HG02571 (cell line): ENCODE data around the gene BTNL9.
"Not testable (repeated sequence)": the region's sequence is repeated elsewhere in the genome, so short reads cannot be mapped to it uniquely, and the experiment has no call there.

Source experiments
- ATAC-seq: cut with Tn5 transposase; IDR thresholded peaks from one replicate; pipeline ENCODE4 v1.9.1; 2021; ENCODE audit warnings: mild to moderate bottlenecking, moderate library complexity; ENCODE audit not compliant: unreplicated experiment

The BTNL9 gene

GRCh38 chr5:181059297-181060230 is 19.5 kb downstream of the BTNL9 start:
- ATAC-seq: no peak

- ATAC-seq: no peak
Measured at GRCh38 chr5:181060231-181060590, 20.1 kb downstream of the BTNL9 start.

- no peak for ATAC-seq
Measured at GRCh38 chr5:181060924-181061323, 20.9 kb downstream of the BTNL9 start.

DNA sequence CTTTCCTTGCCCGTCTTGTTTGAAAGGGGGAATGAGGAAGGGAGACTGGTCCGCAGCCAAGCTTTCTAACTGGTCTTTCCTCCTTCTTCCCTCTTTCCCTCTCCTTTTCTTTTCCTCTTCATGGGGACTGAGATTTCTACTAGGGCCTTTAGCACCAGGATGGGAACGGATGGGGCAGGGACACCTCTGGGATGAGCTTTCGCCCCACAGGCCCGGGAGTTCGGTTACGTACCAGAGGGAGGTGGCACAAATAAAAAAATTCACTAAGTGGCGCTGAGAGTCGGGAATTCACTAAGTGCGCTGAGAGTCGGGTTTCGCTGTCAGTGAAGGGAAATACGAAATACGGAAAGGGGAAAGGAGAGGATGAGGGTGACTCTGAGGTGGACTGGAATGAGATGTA is 21.6 kb downstream of the BTNL9 start:
- no peak for ATAC-seq

DNA sequence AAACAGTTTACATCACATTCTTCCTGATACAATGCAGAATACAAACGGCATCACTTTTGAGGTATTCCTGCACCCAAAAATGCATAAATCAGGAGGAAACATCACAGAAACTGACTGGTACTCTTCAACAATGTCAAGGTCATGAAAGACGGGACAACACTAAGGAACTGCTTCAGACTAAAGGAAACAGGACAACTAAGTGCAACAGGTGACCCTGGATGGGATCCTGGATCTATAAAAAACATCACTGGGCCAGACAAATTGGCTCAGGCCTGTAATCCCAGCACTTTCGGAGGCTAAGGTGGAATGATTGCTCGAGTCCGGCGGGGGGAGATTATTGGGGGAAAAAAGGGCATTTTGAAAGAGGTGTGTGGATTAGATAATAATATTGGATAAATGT is 22.6 kb downstream of the BTNL9 start:
- ATAC-seq: no peak

DNA sequence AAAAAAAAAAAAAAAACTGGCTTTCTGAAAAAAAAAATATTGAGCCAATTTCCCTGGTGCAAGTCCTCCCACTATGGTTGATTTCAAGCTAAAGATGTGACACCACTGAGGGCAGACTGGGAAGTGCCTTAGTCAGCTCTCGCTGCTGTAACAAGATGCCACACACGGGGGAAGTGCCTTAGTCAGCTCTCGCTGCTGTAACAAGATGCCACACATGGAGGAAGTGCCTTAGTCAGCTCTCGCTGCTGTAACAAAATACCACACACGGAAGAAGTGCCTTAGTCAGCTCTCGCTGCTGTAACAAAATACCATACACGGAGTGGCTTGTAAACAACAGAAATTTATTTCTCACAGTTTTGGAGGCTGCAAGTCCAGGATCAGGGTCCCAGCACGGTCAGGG is 23.4 kb downstream of the BTNL9 start:
- no peak for ATAC-seq

GRCh38 chr5:181064987-181065386 is 24.9 kb downstream of the BTNL9 start:
- ATAC-seq: no peak

- no peak for ATAC-seq
Measured at GRCh38 chr5:181069767-181070491, 29.9 kb downstream of the BTNL9 start.

GRCh38 chr5:181070523-181070922 is 30.5 kb downstream of the BTNL9 start:
- no peak for ATAC-seq

DNA sequence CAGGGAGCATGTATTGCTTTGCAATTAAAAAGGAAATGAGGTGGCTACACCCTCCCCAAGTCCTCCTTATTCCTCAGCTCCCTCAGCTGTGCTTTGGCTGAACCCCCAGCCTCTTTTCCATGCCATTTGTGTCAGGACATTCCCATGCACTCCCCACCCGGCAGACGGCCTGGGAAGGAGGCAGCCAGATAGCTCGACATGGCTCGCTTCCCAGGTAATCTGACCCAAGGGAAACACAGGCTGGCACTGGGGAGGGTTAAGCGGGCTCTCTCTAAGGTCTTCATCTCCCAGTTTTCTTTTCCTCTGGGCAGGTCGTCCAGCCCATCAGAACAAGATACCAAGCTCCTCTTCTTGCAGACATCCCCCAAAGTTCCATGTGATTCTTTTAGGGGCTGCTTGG is 31.2 kb downstream of the BTNL9 start:
- no peak for ATAC-seq

- ATAC-seq: no peak
Measured at GRCh38 chr5:181076920-181077319, 36.9 kb downstream of the BTNL9 start.

GRCh38 chr5:181081989-181082388 is 41.9 kb downstream of the BTNL9 start:
- no peak for ATAC-seq

GRCh38 chr5:181084621-181085195 is 44.6 kb downstream of the BTNL9 start:
- no peak for ATAC-seq

DNA sequence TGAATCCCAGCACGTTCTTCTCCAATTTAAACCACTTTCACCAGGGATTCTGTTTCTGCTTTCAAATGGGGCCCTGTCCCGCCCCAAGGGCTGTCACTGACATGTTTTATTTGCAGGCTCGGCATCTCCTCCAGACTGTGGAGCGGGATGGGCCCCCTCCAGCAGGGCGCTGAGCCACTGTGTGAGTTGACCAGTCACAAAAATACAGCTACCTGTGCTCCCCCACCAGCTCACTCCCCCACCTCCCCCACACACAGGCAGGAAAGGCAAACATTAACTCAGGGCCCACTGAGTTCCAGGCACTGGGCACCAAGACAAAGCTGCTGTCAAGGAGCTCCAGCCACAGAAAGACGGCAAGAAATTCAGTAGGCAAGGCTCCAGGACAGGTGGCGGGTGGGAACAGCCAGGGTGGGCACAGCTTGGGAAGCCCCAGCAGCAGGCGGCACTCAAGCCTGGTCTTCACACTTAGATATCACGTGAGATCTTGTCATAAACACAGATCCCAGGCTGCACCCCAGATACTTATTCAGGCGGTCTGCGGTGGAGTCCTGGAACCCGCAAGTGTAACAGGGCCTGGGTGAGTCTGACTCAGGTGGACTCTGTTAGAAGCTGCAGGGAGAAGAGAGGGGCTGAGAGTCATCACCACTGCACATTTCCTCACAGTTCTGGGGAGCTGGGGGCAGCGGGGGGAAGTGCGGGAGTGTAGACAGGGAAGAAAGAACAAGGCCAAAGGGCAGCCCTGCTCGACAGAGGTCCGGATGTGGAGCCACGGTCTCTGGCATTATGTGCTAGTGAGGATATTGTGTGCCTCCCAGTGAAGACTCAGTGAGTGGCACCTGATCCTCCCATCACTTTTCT is 46.2 kb downstream of the BTNL9 start:
- ATAC-seq: no peak

DNA sequence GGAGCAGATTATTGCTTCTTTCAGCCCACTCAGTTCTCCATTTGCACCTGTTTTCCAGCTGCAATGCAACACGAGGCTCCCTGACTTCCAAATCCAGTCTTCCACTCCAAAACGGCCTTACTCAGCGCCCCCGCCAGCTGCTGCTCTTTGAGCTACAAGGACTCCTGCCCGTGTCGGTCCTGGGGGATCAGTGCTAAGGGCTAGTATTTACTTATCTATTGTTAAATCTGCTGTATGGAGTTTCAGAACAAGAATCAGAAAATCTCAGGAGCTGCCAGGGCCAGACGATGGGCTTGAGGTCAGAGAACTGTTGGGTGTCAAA is 46.8 kb downstream of the BTNL9 start:
- ATAC-seq: no peak

DNA sequence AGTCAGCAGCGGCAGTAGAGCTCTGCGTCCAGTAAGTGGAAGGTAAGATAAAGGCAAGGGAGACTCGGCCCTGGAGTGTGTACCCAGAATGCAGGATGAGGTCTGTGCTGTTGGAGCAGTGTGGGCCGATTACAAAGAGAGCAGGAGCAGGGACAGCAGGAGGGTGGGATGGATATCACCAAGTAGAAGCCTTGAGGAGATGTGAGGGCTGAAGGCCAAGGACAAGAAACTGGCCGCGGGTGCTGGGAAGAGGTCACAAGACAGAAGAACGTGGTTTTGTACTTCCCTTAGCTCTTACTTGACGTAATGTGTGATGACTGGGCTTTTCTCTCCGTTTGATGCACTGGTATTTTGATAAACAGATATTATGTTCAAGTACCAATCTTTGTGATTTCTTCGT is 47.2 kb downstream of the BTNL9 start:
- no peak for ATAC-seq

DNA sequence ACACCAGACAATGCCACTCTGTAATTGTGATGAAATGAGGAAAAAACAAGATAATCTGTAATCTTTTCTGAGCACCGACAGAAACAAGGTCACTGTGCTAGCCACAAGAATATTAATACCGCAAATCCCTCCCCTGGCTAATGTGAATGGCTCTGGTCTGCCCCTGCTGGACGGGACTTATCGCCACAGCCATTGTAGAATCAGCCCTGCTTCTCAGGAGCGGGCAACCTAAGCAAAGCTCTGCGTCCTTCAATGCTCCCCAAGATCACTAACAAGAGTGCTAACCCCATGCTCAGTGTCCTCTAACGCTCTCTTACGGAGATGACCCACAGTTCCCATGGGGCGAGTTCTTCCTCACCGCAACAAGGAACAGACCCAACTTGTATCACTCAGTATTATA is 48.2 kb downstream of the BTNL9 start:
- ATAC-seq: no peak

DNA sequence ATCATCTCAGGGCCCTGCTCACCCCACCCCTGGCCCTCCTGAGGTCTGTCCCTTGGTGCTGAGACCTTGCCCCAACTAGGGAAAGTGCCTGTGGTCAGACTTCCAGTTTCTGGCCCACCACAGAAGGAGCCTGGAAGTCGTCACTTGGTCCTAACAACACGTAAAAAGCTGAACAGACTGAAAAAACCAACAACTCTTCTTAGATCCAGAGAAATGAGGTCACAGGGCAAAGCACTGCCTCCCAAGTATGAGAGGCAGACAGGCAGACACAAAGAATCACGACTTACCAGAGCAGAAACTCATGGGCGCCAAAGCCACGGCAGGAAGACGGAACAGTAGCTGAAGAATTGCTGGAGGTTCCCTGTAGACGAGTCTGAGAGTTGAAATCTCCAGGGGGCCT is 52.4 kb downstream of the BTNL9 start:
- no peak for ATAC-seq

GRCh38 chr5:181095162-181095561 is 55.1 kb downstream of the BTNL9 start:
- ATAC-seq: not testable (repeated sequence)

DNA sequence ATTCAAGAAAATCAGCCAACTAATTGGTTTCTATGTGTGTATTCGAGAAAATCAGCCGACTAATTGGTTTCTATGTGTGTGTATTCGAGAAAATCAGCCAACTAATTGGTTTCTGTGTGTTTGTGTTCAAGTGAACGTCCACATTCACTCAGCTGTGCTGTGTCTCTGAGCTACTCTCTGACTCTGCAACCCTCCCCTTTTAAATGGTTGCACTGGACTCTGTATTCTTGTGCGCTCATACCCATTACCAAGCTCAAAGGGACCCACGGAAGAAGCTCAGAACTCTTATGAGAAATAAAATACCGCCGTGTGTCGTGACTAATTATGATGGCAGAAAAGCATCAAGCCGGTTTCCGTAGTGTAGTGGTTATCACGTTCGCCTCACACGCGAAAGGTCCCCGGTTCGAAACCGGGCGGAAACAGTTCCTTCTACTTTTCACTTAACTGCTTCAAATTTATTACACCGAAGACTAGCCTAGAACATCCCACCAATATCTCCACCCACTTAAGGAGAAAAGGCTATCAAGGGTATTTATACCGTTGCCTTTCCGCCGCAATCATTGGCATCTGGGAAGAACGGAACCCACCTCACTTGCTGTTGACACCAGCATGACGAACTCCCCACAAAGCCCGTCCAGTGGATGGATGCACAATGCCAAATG is 56.8 kb downstream of the BTNL9 start:
- not testable (repeated sequence) for ATAC-seq

GRCh38 chr5:181097383-181097753 is 57.3 kb downstream of the BTNL9 start:
- ATAC-seq: not testable (repeated sequence)
